ENCODE data around the gene SBK2.

DNA sequence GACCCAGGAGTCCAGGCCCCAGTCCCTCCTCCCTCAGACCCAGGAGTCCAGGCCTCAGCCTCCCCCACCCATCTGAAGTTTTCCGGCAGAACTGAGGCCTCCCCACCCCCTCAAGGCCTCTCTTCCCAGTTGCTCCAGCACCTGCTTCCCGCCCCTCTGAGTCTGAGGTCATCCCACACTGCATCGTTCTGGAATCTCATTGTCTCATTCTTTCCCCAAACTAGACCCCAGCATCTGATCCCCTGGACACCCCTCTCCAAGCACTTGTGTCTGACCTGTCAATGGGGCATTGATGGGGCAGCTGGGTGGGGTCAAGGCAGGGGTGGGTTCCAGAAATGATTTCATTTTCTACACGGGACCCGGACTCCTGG is 793 bp upstream of the SBK2 start:
- TF ChIP-seq, protein P1, sequence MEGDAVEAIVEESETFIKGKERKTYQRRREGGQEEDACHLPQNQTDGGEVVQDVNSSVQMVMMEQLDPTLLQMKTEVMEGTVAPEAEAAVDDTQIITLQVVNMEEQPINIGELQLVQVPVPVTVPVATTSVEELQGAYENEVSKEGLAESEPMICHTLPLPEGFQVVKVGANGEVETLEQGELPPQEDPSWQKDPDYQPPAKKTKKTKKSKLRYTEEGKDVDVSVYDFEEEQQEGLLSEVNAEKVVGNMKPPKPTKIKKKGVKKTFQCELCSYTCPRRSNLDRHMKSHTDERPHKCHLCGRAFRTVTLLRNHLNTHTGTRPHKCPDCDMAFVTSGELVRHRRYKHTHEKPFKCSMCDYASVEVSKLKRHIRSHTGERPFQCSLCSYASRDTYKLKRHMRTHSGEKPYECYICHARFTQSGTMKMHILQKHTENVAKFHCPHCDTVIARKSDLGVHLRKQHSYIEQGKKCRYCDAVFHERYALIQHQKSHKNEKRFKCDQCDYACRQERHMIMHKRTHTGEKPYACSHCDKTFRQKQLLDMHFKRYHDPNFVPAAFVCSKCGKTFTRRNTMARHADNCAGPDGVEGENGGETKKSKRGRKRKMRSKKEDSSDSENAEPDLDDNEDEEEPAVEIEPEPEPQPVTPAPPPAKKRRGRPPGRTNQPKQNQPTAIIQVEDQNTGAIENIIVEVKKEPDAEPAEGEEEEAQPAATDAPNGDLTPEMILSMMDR (conservative IDR thresholded peaks at IDR 0.05; ENCODE audit: low read length), result no peak
- TF ChIP-seq EZH2phosphoT487 (IDR thresholded peaks at IDR 0.05; ENCODE audit: borderline replicate concordance, low read depth, low read length), result no peak

All from OCI-LY7 (cell line).